ENCODE results near the gene MTG2. TPM values are rescaled to one million over a fixed set of nuclear protein-coding genes. Genes with fewer than 3 reads are reported as not detected.

MTG2 gene
- polyA plus RNA-seq, 1 of the 3 experiments (the other 2 are of a cell fraction) = 42.9 TPM

DNA sequence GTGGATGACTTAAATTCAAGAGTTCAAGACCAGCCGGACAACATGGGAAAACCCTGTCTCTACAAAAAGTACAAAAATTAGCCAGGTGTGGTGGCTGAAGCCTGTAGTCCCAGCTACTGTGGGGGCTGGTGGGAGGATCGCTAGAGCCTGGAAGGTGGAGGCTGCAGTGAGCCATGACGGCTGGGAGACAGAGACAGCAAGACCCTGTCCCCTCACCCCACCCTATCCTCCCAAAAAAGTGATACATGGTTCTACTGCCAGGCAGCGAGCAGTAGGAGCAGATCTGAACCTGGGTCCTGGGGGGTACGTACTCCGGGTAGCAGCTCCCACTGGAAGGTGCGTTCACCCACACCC is 41.8 kb upstream of the MTG2 start:
- Histone ChIP-seq H3K4me2 (peak overlapping the region; percentile 99), H3K4me3 (ENCODE audit: low read depth in 2 of 2, low read length in 1 of 2) (peak overlapping the region; percentile 88 to 92; a peak in 3 of 4 replicates), H3K9ac (0 out of 2 replicates have a peak overlapping the region, but pooled peaks have one; percentile 91), H3K27ac (ENCODE audit: low read depth in 2 of 2, low read length in 1 of 2) (no peak overlapping the region), H3K27me3 (ENCODE audit: insufficient read depth) (no peaks in the 10 kb centered on the region), H3K79me2 (ENCODE audit: insufficient read depth) (peaks cover 70% of the 10 kb centered on the region), H3K9me3 (no peaks in the 10 kb centered on the region), H3K9me2 (no peaks in the 10 kb centered on the region), H3K4me1 (ENCODE audit: control insufficient read depth in 1 of 2, insufficient read depth in 2 of 2, low read depth in 1 of 2, low read length in 1 of 2) (peaks cover 5 to 27% of the 10 kb centered on the region in 2 experiments; a peak in 3 of 4 replicates), H3K36me3 (replicated peaks in 1 of 2; ENCODE audit: control insufficient read depth in 1 of 2, insufficient read depth in 2 of 2, low read length in 1 of 2) (peaks cover 43 to 44% of the 10 kb centered on the region in 2 experiments), H4K20me1 (ENCODE audit: insufficient read depth) (peaks cover 81% of the 10 kb centered on the region), H3F3A (replicated peaks; ENCODE audit: insufficient read depth) (peaks cover 20% of the 10 kb centered on the region), H2AFZ (ENCODE audit: low read depth) (no peak overlapping the region)
- TF ChIP-seq, protein P1, sequence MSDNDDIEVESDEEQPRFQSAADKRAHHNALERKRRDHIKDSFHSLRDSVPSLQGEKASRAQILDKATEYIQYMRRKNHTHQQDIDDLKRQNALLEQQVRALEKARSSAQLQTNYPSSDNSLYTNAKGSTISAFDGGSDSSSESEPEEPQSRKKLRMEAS (IDR thresholded peaks at IDR 0.05; ENCODE audit: low read depth) = no peak
- TF ChIP-seq MEF2A (IDR thresholded peaks at IDR 0.05; ENCODE audit: borderline replicate concordance, low read depth) (no peak), RXRA (IDR thresholded peaks at IDR 0.05; ENCODE audit: borderline replicate concordance, low read depth) (no peak), TEAD4 (IDR thresholded peaks at IDR 0.05; ENCODE audit: borderline replicate concordance, insufficient read depth) (no peak), ELF1 (IDR thresholded peaks at IDR 0.05) (no peak), TAF1 (IDR thresholded peaks at IDR 0.05; ENCODE audit: borderline replicate concordance, low read depth, low read length) (no peak), CHD2 (IDR thresholded peaks at IDR 0.05; ENCODE audit: low read length, partially characterized antibody) (no peak), NFIC (IDR thresholded peaks at IDR 0.05; ENCODE audit: borderline replicate concordance) (no peak), GATA2 (CRISPR knock-in tag; IDR thresholded peaks at IDR 0.05) (no peak), SIN3A (IDR thresholded peaks at IDR 0.05; ENCODE audit: borderline replicate concordance, low read depth, low read length) (no peak), EZH2phosphoT487 (IDR thresholded peaks at IDR 0.05; ENCODE audit: borderline replicate concordance, low read depth) (no peak), RFX5 (IDR thresholded peaks at IDR 0.05; ENCODE audit: low read length) (no peak), GABPA (IDR thresholded peaks at IDR 0.05; ENCODE audit: low read depth) (no peak)
- TF ChIP-seq, protein P2, sequence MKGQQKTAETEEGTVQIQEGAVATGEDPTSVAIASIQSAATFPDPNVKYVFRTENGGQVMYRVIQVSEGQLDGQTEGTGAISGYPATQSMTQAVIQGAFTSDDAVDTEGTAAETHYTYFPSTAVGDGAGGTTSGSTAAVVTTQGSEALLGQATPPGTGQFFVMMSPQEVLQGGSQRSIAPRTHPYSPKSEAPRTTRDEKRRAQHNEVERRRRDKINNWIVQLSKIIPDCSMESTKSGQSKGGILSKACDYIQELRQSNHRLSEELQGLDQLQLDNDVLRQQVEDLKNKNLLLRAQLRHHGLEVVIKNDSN (IDR thresholded peaks at IDR 0.05; ENCODE audit: borderline replicate concordance, low read depth) = no peak
- CTCF ChIA-PET = interaction anchor here (0.9 to 11.1 kb wide), 6 partner anchors 10 to 137 kb away, joined by 3 to 130 read pairs (median 6); no protein-coding TSS in a partner anchor
- DNase-seq = no peak
- 90% methylated on average over 5 of the region's 7 CpGs for WGBS (ENCODE audit: low lambda C conversion rate)
- POLR2A ChIA-PET = interaction anchor here (1.4 to 2.4 kb wide), 2 partner anchors 75 to 120 kb away, joined by 3 to 8 read pairs; partner anchors contain the start of gene TAF4

DNA sequence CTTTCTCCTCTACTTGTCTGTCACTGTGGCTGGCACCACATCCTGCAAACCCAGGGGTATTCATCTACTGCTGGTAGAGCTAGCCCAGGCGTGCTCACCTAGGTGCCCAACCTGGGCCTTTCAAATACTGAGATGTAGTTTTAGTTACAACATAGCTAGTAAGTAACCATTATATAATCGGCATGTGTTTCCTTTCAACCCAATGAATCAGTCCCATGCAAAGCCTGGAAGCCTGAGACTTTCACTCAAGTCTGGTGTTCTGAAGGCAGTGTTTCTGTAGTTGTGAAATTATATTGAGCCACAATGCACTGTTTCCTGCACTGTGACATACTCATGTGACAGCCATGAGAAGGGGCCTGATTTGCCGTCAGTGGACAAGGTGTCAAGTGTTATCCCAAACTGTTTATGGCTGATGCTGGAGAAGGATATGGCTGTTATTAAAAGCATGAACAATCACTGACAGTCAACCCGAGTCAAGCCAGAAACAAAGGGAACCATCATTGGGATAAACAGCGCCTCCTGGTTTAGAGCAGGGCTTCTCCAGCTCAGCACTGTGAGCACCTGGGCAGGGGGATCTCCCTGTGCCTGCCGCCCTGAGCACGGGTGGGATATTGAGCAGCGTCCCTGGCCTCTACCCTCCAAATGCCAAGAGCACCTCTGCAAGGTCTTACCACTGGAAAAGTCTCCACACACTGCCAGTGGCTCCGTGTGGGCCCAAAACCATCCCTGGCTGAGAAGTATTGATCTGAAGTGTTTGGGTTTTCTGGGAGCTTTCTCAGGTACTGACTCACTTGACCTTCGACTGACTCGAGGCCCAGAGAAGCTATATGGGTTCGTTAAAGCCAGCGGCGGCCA is 41.2 kb upstream of the MTG2 start:
- Histone ChIP-seq H3K27me3 (ENCODE audit: insufficient read depth) (no peaks in the 10 kb centered on the region), H4K20me1 (ENCODE audit: insufficient read depth) (peaks cover 81% of the 10 kb centered on the region), H3K79me2 (ENCODE audit: insufficient read depth) (peaks cover 76% of the 10 kb centered on the region), H3K9ac (peak overlapping the region; percentile 91), H2AFZ (ENCODE audit: low read depth) (no peak overlapping the region), H3K9me3 (no peaks in the 10 kb centered on the region), H3K4me3 (ENCODE audit: low read depth in 2 of 2, low read length in 1 of 2) (peak overlapping the region; percentile 88 to 92), H3K4me2 (peak overlapping the region; percentile 99), H3K27ac (ENCODE audit: low read depth in 2 of 2, low read length in 1 of 2) (peak overlapping the region; percentile 34 to 96; a peak in 3 of 4 replicates), H3F3A (replicated peaks; ENCODE audit: insufficient read depth) (peaks cover 14% of the 10 kb centered on the region), H3K36me3 (replicated peaks in 1 of 2; ENCODE audit: control insufficient read depth in 1 of 2, insufficient read depth in 2 of 2, low read length in 1 of 2) (peaks cover 37 to 38% of the 10 kb centered on the region in 2 experiments), H3K9me2 (no peaks in the 10 kb centered on the region), H3K4me1 (ENCODE audit: control insufficient read depth in 1 of 2, insufficient read depth in 2 of 2, low read depth in 1 of 2, low read length in 1 of 2) (peaks cover 5 to 27% of the 10 kb centered on the region in 2 experiments; a peak in 3 of 4 replicates)
- CTCF ChIA-PET = interaction anchor here (0.8 to 11.1 kb wide), 10 partner anchors 9 to 137 kb away, joined by 3 to 130 read pairs (median 4); no protein-coding TSS in a partner anchor
- 16% methylated on average over 10 of the region's 14 CpGs for WGBS (ENCODE audit: low lambda C conversion rate)
- POLR2A ChIA-PET = interaction anchor here (0.6 to 2.4 kb wide), 3 partner anchors 20 to 120 kb away, joined by 3 to 8 read pairs (median 3); partner anchors contain the start of gene TAF4
- DNase-seq = peak; percentile 59
- TF ChIP-seq, protein P3, sequence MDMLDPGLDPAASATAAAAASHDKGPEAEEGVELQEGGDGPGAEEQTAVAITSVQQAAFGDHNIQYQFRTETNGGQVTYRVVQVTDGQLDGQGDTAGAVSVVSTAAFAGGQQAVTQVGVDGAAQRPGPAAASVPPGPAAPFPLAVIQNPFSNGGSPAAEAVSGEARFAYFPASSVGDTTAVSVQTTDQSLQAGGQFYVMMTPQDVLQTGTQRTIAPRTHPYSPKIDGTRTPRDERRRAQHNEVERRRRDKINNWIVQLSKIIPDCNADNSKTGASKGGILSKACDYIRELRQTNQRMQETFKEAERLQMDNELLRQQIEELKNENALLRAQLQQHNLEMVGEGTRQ (IDR thresholded peaks at IDR 0.05; ENCODE audit: borderline replicate concordance, low read depth, low read length) = no peak
- 0 out of 2 replicates have a peak, but pooled peaks have one; percentile 9 for TF ChIP-seq SIN3A (IDR thresholded peaks at IDR 0.05; ENCODE audit: borderline replicate concordance, low read depth, low read length)
- TF ChIP-seq, protein P4, sequence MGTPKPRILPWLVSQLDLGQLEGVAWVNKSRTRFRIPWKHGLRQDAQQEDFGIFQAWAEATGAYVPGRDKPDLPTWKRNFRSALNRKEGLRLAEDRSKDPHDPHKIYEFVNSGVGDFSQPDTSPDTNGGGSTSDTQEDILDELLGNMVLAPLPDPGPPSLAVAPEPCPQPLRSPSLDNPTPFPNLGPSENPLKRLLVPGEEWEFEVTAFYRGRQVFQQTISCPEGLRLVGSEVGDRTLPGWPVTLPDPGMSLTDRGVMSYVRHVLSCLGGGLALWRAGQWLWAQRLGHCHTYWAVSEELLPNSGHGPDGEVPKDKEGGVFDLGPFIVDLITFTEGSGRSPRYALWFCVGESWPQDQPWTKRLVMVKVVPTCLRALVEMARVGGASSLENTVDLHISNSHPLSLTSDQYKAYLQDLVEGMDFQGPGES (IDR thresholded peaks at IDR 0.05; ENCODE audit: low read depth, low read length) = no peak
- peak; percentile 70; the same call in 1 of the 2 replicates for TF ChIP-seq MXI1 (IDR thresholded peaks at IDR 0.05; ENCODE audit: low read depth, low read length)
- TF ChIP-seq SMC3 (IDR thresholded peaks at IDR 0.05; ENCODE audit: low read depth, low read length) = peak; percentile 34; the same call in 1 of the 2 replicates
- TF ChIP-seq, protein P5, sequence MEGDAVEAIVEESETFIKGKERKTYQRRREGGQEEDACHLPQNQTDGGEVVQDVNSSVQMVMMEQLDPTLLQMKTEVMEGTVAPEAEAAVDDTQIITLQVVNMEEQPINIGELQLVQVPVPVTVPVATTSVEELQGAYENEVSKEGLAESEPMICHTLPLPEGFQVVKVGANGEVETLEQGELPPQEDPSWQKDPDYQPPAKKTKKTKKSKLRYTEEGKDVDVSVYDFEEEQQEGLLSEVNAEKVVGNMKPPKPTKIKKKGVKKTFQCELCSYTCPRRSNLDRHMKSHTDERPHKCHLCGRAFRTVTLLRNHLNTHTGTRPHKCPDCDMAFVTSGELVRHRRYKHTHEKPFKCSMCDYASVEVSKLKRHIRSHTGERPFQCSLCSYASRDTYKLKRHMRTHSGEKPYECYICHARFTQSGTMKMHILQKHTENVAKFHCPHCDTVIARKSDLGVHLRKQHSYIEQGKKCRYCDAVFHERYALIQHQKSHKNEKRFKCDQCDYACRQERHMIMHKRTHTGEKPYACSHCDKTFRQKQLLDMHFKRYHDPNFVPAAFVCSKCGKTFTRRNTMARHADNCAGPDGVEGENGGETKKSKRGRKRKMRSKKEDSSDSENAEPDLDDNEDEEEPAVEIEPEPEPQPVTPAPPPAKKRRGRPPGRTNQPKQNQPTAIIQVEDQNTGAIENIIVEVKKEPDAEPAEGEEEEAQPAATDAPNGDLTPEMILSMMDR (IDR thresholded peaks at IDR 0.05) = peak; percentile 58
- TF ChIP-seq RFX5 (IDR thresholded peaks at IDR 0.05; ENCODE audit: low read length) = no peak
- TF ChIP-seq FOXJ3 (CRISPR knock-in tag; IDR thresholded peaks at IDR 0.05) = no peak
- no peak for TF ChIP-seq TCF12 (IDR thresholded peaks at IDR 0.05)
- no peak for TF ChIP-seq GATA2 (CRISPR knock-in tag; IDR thresholded peaks at IDR 0.05)
